Measurements from ENCODE around the gene FUT8. TPM values are rescaled to one million over a fixed set of nuclear protein-coding genes. Genes with fewer than 3 reads are reported as not detected.
"Not testable (repeated sequence)": the region's sequence is repeated elsewhere in the genome, so short reads cannot be mapped to it uniquely, and the experiment has no call there.

The FUT8 gene
- total RNA-seq, 4 donors from 2014 or later: 6.5 to 11.3 (median 9.3) TPM

DNA sequence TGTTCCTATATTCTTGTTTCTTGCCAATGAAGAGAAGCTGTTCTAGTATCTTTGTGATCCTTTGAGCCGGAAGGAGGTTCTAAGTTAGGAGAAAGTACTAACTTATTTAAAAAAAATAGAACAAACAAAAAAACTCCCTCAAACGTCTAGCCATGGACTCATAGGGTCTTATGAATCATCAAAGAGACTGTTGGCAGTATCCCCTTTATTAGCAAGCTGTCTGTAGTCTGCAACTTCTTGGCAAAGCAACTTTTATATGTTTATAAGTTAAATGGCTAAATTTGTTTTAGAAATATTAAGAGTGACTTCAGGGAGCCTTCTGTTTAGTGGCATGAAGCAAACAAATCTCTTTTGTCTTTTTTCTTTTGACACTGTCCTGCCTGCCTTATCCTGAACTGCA, 291.9 kb downstream of the FUT8 start:
- in situ Hi-C loops (cut with MboI; ENCODE audit: low sequenced_read_pairs in 4 of 4) (no loop called here), intact Hi-C loops (cut with DNase I; ENCODE audit: low total_unique reads) (no loop called here)
- TF ChIP-seq POLR2A (IDR thresholded peaks at IDR 0.05): no peak
- H3K4me1 ChIP-seq: no peaks in the 10 kb centered on the region
- ATAC-seq: no peak
- no peaks in the 10 kb centered on the region for H3K27me3 ChIP-seq
- no peak overlapping the region for H3K27ac ChIP-seq
- no peaks in the 10 kb centered on the region for H3K36me3 ChIP-seq
- DNase-seq: no peak
- H3K4me3 ChIP-seq: no peak overlapping the region
- H3K9me3 ChIP-seq: no peaks in the 10 kb centered on the region

DNA sequence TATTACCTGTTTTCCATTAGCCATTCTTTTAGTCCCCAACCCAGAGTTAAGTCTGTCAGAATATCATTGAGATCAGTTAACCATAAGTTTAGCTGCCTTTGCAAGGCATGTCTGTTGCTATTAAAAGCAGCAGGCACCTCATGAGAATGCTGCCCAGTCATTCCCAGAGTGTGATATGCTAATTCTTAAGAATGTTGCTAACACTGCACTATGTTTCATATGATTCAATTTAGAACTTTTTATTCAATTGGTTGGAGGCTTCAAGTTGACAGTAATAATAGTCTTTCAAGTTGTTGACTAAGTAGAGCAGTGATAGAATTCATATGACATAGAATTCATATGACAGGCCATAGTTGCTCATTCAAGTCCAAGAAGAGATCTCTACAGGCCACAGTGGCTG, 292.3 kb downstream of the FUT8 start:
- TF ChIP-seq, protein P1, sequence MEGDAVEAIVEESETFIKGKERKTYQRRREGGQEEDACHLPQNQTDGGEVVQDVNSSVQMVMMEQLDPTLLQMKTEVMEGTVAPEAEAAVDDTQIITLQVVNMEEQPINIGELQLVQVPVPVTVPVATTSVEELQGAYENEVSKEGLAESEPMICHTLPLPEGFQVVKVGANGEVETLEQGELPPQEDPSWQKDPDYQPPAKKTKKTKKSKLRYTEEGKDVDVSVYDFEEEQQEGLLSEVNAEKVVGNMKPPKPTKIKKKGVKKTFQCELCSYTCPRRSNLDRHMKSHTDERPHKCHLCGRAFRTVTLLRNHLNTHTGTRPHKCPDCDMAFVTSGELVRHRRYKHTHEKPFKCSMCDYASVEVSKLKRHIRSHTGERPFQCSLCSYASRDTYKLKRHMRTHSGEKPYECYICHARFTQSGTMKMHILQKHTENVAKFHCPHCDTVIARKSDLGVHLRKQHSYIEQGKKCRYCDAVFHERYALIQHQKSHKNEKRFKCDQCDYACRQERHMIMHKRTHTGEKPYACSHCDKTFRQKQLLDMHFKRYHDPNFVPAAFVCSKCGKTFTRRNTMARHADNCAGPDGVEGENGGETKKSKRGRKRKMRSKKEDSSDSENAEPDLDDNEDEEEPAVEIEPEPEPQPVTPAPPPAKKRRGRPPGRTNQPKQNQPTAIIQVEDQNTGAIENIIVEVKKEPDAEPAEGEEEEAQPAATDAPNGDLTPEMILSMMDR (IDR thresholded peaks at IDR 0.05 in 4 of 5, conservative IDR thresholded peaks at IDR 0.05 in 1 of 5): no peak
- no peak for TF ChIP-seq POLR2A (IDR thresholded peaks at IDR 0.05)
- Histone ChIP-seq H3K27ac (no peak overlapping the region), H3K9me3 (no peaks in the 10 kb centered on the region), H3K4me1 (no peaks in the 10 kb centered on the region), H3K4me3 (no peak overlapping the region), H3K27me3 (no peaks in the 10 kb centered on the region), H3K36me3 (no peaks in the 10 kb centered on the region)
- no peak for ATAC-seq
- DNase-seq: no peak
- in situ Hi-C loops (cut with MboI; ENCODE audit: low sequenced_read_pairs in 4 of 4): no loop called here
- intact Hi-C loops (cut with DNase I; ENCODE audit: low total_unique reads): no loop called here

DNA sequence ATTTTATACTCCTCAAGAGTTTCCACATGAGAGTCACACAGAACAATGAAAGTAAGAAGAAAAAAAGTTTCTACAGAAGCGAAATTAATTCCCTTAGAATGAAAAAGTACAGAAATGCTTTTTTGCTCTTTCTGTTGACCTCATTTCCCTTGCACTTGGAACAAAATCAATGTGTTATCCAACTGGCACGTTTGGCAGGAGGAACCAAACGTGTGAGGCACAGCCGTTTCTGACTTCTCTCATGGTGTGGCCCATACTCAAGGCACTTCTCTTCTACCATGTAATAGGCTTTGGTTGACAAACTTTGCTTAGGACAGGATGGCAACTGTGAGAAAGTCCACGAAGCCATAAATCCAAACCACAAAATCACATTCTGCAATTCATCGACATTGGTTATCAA, 297.0 kb downstream of the FUT8 start:
- H3K27me3 ChIP-seq: no peaks in the 10 kb centered on the region
- intact Hi-C loops (cut with DNase I; ENCODE audit: low total_unique reads): no loop called here
- no peak overlapping the region for H3K27ac ChIP-seq
- ATAC-seq (no peak), DNase-seq (no peak)
- in situ Hi-C loops (cut with MboI; ENCODE audit: low sequenced_read_pairs in 4 of 4): no loop called here
- no peaks in the 10 kb centered on the region for H3K4me1 ChIP-seq
- no peaks in the 10 kb centered on the region for H3K9me3 ChIP-seq
- H3K36me3 ChIP-seq: no peaks in the 10 kb centered on the region
- TF ChIP-seq, protein P1 (IDR thresholded peaks at IDR 0.05 in 4 of 5, conservative IDR thresholded peaks at IDR 0.05 in 1 of 5): no peak
- TF ChIP-seq POLR2A (IDR thresholded peaks at IDR 0.05): no peak
- H3K4me3 ChIP-seq: no peak overlapping the region

DNA sequence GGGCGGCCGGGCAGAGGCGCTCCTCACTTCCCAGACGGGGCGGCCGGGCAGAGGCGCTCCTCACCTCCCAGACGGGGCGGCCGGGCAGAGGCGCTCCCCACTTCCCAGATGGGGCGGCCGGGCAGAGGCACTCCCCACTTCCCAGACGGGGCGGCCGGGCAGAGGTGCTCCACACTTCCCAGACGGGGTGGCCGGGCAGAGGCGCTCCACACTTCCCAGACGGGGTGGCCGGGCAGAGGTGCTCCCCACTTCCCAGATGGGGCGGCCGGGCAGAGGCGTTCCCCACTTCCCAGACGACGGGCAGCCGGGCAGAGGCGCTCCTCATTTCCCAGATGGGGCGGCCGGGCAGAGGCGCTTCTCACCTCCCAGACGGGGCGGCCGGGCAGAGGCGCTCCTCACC, 304.3 kb downstream of the FUT8 start:
- ATAC-seq; intact Hi-C loops (cut with DNase I; ENCODE audit: low total_unique reads): not testable (repeated sequence)

DNA sequence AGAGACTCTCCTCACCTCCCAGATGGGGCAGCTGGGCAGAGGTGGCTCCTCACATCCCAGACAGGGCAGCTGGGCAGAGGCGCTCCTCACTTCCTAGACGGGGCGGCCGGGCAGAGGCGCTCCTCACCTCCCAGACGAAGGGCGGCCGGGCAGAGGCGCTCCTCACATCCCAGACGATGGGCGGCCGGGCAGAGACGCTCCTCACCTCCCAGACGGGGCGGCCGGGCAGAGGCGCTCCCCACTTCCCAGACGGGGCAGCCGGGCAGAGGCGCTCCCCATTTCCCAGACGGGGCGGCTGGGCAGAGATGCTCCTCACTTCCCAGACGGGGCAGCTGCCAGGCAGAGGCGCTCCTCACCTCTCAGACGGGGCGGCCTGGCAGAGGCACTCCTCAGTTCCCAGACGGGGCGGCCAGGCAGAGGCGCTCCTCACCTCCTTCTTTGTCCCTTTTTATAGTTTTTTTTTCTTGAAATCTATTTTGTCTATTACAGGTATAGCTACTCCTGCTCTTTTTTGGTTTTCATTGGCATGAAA, 304.9 kb downstream of the FUT8 start:
- H3K4me3 ChIP-seq; H3K27ac ChIP-seq; intact Hi-C loops (cut with DNase I; ENCODE audit: low total_unique reads); ATAC-seq; H3K4me1 ChIP-seq; in situ Hi-C loops (cut with MboI; ENCODE audit: low sequenced_read_pairs in 4 of 4); H3K9me3 ChIP-seq; H3K27me3 ChIP-seq; DNase-seq; H3K36me3 ChIP-seq: not testable (repeated sequence)

More for the DNA sequence above, 304.3 kb downstream of the FUT8 start:
- in situ Hi-C loops (cut with MboI; ENCODE audit: low sequenced_read_pairs in 4 of 4); H3K36me3 ChIP-seq; H3K4me1 ChIP-seq; H3K27me3 ChIP-seq; H3K9me3 ChIP-seq; DNase-seq; H3K27ac ChIP-seq; H3K4me3 ChIP-seq: not testable (repeated sequence)

DNA sequence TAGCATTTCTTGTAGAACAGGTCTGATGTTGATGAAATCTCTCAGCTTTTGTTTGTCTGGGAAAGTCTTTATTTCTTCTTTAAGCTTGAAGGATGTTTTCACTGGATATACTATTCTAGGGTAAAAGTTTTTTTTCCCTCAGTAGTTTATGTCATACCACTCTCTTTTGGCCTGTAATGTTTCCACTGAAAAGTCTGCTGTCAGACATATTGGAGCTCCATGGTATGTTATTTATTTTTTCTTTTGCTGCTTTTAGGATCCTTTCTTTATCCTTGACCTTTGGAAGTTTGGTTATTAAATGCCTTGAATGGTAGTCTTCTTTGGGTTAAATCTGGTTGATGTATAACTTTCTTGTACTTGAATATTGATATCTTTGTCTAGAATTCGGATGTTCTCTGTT, 306.1 kb downstream of the FUT8 start:
- Histone ChIP-seq H3K36me3 (no peaks in the 10 kb centered on the region), H3K4me3 (no peak overlapping the region), H3K27me3 (no peaks in the 10 kb centered on the region), H3K9me3 (no peaks in the 10 kb centered on the region), H3K27ac (no peak overlapping the region), H3K4me1 (no peaks in the 10 kb centered on the region)
- TF ChIP-seq, protein P1 (IDR thresholded peaks at IDR 0.05 in 4 of 5, conservative IDR thresholded peaks at IDR 0.05 in 1 of 5): no peak
- TF ChIP-seq POLR2A (IDR thresholded peaks at IDR 0.05): no peak
- in situ Hi-C loops (cut with MboI; ENCODE audit: low sequenced_read_pairs in 4 of 4) (no loop called here), intact Hi-C loops (cut with DNase I; ENCODE audit: low total_unique reads) (no loop called here)
- DNase-seq: no peak
- no peak for ATAC-seq

Measured in gastrocnemius medialis (tissue), 4 donors.